Skeletal muscle satellite cell (primary cell): Measurements from ENCODE around the gene GRM8.

Experiments used
- H3K27me3 ChIP-seq: 2 replicates; pipeline ENCODE4 v1.7.0; 2013; ENCODE audit warnings: low read length; ENCODE audit not compliant: control insufficient read depth, insufficient read depth
- H3K36me3 ChIP-seq: 2 replicates; pipeline ENCODE4 v1.7.0; 2013; ENCODE audit warnings: mild to moderate bottlenecking, control low read depth, low read length; ENCODE audit not compliant: insufficient read depth
- H3K4me1 ChIP-seq: 2 replicates; pipeline ENCODE4 v1.7.0; 2013; ENCODE audit warnings: low read length; ENCODE audit not compliant: control insufficient read depth, insufficient read depth
- H3K4me2 ChIP-seq: 2 replicates; pipeline ENCODE4 v1.7.0; 2013; ENCODE audit warnings: mild to moderate bottlenecking, low read length
- H3K4me3 ChIP-seq: 2 replicates; pipeline ENCODE4 v1.7.0; 2013; ENCODE audit warnings: low read length
- H3K9ac ChIP-seq: 2 replicates; pipeline ENCODE4 v1.7.0; 2013; ENCODE audit warnings: mild to moderate bottlenecking, low read depth, low read length, moderate library complexity
- H3K9me3 ChIP-seq: replicated peaks from 2 replicates; pipeline ENCODE4 v1.7.0; 2013; ENCODE audit warnings: mild to moderate bottlenecking, control low read depth, low read length

Gene GRM8

GRCh38 chr7:127230192-127230925, 22.4 kb downstream of the GRM8 start:
- Histone ChIP-seq H3K9ac (no peak overlapping the region), H3K4me1 (no peaks in the 10 kb centered on the region), H3K36me3 (no peaks in the 10 kb centered on the region), H3K4me2 (no peak overlapping the region), H3K27me3 (no peaks in the 10 kb centered on the region), H3K4me3 (no peak overlapping the region), H3K9me3 (no peaks in the 10 kb centered on the region)

GRCh38 chr7:127226685-127227374, 25.9 kb downstream of the GRM8 start:
- Histone ChIP-seq H3K4me2 (no peak overlapping the region), H3K9ac (no peak overlapping the region), H3K36me3 (no peaks in the 10 kb centered on the region), H3K27me3 (no peaks in the 10 kb centered on the region), H3K4me1 (no peaks in the 10 kb centered on the region), H3K9me3 (no peaks in the 10 kb centered on the region), H3K4me3 (no peak overlapping the region)

- Histone ChIP-seq H3K4me3 (no peak overlapping the region), H3K27me3 (no peaks in the 10 kb centered on the region), H3K36me3 (no peaks in the 10 kb centered on the region), H3K9me3 (no peaks in the 10 kb centered on the region), H3K4me2 (no peak overlapping the region), H3K9ac (no peak overlapping the region), H3K4me1 (no peaks in the 10 kb centered on the region)
These were observed 31.0 kb downstream of the GRM8 start for GRCh38 chr7:127221731-127222130.

- H3K4me2 ChIP-seq, result no peak overlapping the region
- no peak overlapping the region for H3K9ac ChIP-seq
- no peaks in the 10 kb centered on the region for H3K36me3 ChIP-seq
- no peaks in the 10 kb centered on the region for H3K4me1 ChIP-seq
- no peaks in the 10 kb centered on the region for H3K27me3 ChIP-seq
- no peak overlapping the region for H3K4me3 ChIP-seq
- H3K9me3 ChIP-seq, result no peaks in the 10 kb centered on the region
These were observed 37.6 kb downstream of the GRM8 start for GRCh38 chr7:127214956-127215718.

- no peak overlapping the region for H3K9ac ChIP-seq
- no peaks in the 10 kb centered on the region for H3K9me3 ChIP-seq
- no peak overlapping the region for H3K4me3 ChIP-seq
- no peaks in the 10 kb centered on the region for H3K36me3 ChIP-seq
- H3K4me2 ChIP-seq, result no peak overlapping the region
- H3K4me1 ChIP-seq, result no peaks in the 10 kb centered on the region
- no peaks in the 10 kb centered on the region for H3K27me3 ChIP-seq
These were observed 42.9 kb downstream of the GRM8 start for GRCh38 chr7:127209886-127210285.

GRCh38 chr7:127208860-127209259, 43.9 kb downstream of the GRM8 start:
- H3K27me3 ChIP-seq, result no peaks in the 10 kb centered on the region
- H3K4me1 ChIP-seq, result no peaks in the 10 kb centered on the region
- H3K9me3 ChIP-seq, result no peaks in the 10 kb centered on the region
- H3K9ac ChIP-seq, result no peak overlapping the region
- H3K36me3 ChIP-seq, result no peaks in the 10 kb centered on the region
- no peak overlapping the region for H3K4me2 ChIP-seq
- H3K4me3 ChIP-seq, result no peak overlapping the region

GRCh38 chr7:127208351-127208750, 44.4 kb downstream of the GRM8 start:
- Histone ChIP-seq H3K4me3 (no peak overlapping the region), H3K4me2 (no peak overlapping the region), H3K4me1 (no peaks in the 10 kb centered on the region)

GRCh38 chr7:127207806-127208205, 44.9 kb downstream of the GRM8 start:
- Histone ChIP-seq H3K36me3 (no peaks in the 10 kb centered on the region), H3K27me3 (no peaks in the 10 kb centered on the region), H3K9ac (no peak overlapping the region), H3K9me3 (no peaks in the 10 kb centered on the region), H3K4me2 (no peak overlapping the region), H3K4me1 (no peaks in the 10 kb centered on the region), H3K4me3 (no peak overlapping the region)

More at GRCh38 chr7:127208351-127208750, 44.4 kb downstream of the GRM8 start:
- no peak overlapping the region for H3K9ac ChIP-seq
- no peaks in the 10 kb centered on the region for H3K27me3 ChIP-seq
- no peaks in the 10 kb centered on the region for H3K36me3 ChIP-seq
- no peaks in the 10 kb centered on the region for H3K9me3 ChIP-seq

- no peak overlapping the region for H3K9ac ChIP-seq
- no peaks in the 10 kb centered on the region for H3K27me3 ChIP-seq
- no peak overlapping the region for H3K4me2 ChIP-seq
- no peaks in the 10 kb centered on the region for H3K4me1 ChIP-seq
- H3K4me3 ChIP-seq, result no peak overlapping the region
- H3K36me3 ChIP-seq, result no peaks in the 10 kb centered on the region
- no peaks in the 10 kb centered on the region for H3K9me3 ChIP-seq
These were observed 45.5 kb downstream of the GRM8 start for GRCh38 chr7:127207230-127207629.

GRCh38 chr7:127194571-127194970, 58.2 kb downstream of the GRM8 start:
- Histone ChIP-seq H3K4me2 (no peak overlapping the region), H3K36me3 (no peaks in the 10 kb centered on the region), H3K9me3 (no peaks in the 10 kb centered on the region), H3K27me3 (no peaks in the 10 kb centered on the region), H3K4me1 (no peaks in the 10 kb centered on the region), H3K4me3 (no peak overlapping the region), H3K9ac (no peak overlapping the region)

GRCh38 chr7:127189886-127190285, 62.9 kb downstream of the GRM8 start:
- H3K4me1 ChIP-seq, result no peaks in the 10 kb centered on the region
- H3K9me3 ChIP-seq, result no peaks in the 10 kb centered on the region
- H3K36me3 ChIP-seq, result no peaks in the 10 kb centered on the region
- H3K4me2 ChIP-seq, result no peak overlapping the region
- no peaks in the 10 kb centered on the region for H3K27me3 ChIP-seq
- no peak overlapping the region for H3K4me3 ChIP-seq
- H3K9ac ChIP-seq, result no peak overlapping the region
